ENCODE data around the gene TRAM2.

Gene TRAM2

GRCh38 chr6:52537001-52537753 lies 39.7 kb downstream of the TRAM2 start:
- no peak overlapping the region for H3K27ac ChIP-seq (ENCODE audit: low read depth, low read length)
- H3K9me3 ChIP-seq (ENCODE audit: control insufficient read depth, insufficient read depth, low read length) = no peaks in the 10 kb centered on the region
- H3K4me3 ChIP-seq (ENCODE audit: low read length) = no peak overlapping the region
- H4K20me1 ChIP-seq (ENCODE audit: control insufficient read depth, insufficient read depth, low read depth, low read length) = no peaks in the 10 kb centered on the region
- H3K4me2 ChIP-seq (ENCODE audit: low read length) = no peak overlapping the region
- H3K4me1 ChIP-seq (ENCODE audit: control insufficient read depth, low read length) = peaks cover 8% of the 10 kb centered on the region
- H3F3A ChIP-seq (ENCODE audit: control insufficient read depth, insufficient read depth) = no peaks in the 10 kb centered on the region
- H3K79me2 ChIP-seq (ENCODE audit: control insufficient read depth, low read length) = no peaks in the 10 kb centered on the region
- no peaks in the 10 kb centered on the region; the same call in 1 of the 2 replicates for H3K27me3 ChIP-seq (ENCODE audit: control insufficient read depth, low read length)
- H3K36me3 ChIP-seq (ENCODE audit: control insufficient read depth, low read length) = no peaks in the 10 kb centered on the region
- no peak for TF ChIP-seq EZH2phosphoT487 (IDR thresholded peaks at IDR 0.05; ENCODE audit: borderline replicate concordance, low read length)
- TF ChIP-seq, protein P1, sequence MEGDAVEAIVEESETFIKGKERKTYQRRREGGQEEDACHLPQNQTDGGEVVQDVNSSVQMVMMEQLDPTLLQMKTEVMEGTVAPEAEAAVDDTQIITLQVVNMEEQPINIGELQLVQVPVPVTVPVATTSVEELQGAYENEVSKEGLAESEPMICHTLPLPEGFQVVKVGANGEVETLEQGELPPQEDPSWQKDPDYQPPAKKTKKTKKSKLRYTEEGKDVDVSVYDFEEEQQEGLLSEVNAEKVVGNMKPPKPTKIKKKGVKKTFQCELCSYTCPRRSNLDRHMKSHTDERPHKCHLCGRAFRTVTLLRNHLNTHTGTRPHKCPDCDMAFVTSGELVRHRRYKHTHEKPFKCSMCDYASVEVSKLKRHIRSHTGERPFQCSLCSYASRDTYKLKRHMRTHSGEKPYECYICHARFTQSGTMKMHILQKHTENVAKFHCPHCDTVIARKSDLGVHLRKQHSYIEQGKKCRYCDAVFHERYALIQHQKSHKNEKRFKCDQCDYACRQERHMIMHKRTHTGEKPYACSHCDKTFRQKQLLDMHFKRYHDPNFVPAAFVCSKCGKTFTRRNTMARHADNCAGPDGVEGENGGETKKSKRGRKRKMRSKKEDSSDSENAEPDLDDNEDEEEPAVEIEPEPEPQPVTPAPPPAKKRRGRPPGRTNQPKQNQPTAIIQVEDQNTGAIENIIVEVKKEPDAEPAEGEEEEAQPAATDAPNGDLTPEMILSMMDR (IDR thresholded peaks at IDR 0.05; ENCODE audit: low read depth, low read length, poor library complexity, severe bottlenecking) = no peak
- no peaks in the 10 kb centered on the region for H3K9me2 ChIP-seq (replicated peaks; ENCODE audit: control insufficient read depth, low read length)

GRCh38 chr6:52536424-52536916 lies 40.4 kb downstream of the TRAM2 start:
- H3K36me3 ChIP-seq (ENCODE audit: control insufficient read depth, low read length) = no peaks in the 10 kb centered on the region

DNA sequence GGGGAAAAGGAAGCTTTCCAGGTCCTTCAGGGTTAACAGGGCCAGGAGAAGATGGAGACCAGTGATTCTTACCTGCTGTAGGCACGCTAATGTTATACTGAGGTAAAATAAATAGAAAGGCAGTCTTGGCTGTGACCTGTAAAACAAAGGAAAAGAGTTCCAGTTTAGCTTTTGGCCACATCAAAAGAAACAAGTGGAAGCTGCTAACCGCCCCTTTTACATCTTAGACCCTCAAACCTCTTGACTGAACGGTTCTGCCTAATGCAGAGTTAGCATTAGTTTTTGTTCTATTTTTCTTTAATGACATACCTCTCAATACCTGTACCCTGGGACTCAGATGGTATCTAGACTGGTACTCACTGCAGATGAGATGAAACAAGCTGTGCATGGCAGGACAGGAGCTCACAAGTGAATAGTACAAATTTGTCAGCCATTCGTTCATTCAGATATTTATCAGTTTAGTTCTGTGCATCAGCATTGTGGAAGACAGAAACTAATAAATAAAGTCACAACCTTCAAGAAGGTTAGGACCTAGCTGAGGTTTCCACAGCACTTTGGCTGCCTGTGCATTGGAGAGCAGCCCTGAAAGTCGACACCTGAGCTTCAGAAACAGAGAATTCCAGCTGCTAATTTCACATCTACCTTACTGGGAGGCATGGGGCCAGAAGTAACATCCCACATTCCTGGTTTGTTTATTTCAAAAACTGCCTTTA lies 41.0 kb downstream of the TRAM2 start:
- Histone ChIP-seq H3K79me2 (ENCODE audit: control insufficient read depth, low read length) (no peaks in the 10 kb centered on the region), H3K36me3 (ENCODE audit: control insufficient read depth, low read length) (no peaks in the 10 kb centered on the region), H3K4me1 (ENCODE audit: control insufficient read depth, low read length) (peaks cover 8% of the 10 kb centered on the region), H3K9me2 (replicated peaks; ENCODE audit: control insufficient read depth, low read length) (no peaks in the 10 kb centered on the region), H4K20me1 (ENCODE audit: control insufficient read depth, insufficient read depth, low read depth, low read length) (no peaks in the 10 kb centered on the region), H3F3A (ENCODE audit: control insufficient read depth, insufficient read depth) (no peaks in the 10 kb centered on the region), H3K27ac (ENCODE audit: low read depth, low read length) (no peak overlapping the region), H3K27me3 (ENCODE audit: control insufficient read depth, low read length) (no peaks in the 10 kb centered on the region; the same call in 1 of the 2 replicates), H3K4me2 (ENCODE audit: low read length) (no peak overlapping the region), H3K4me3 (ENCODE audit: low read length) (no peak overlapping the region), H3K9me3 (ENCODE audit: control insufficient read depth, insufficient read depth, low read length) (no peaks in the 10 kb centered on the region)
- TF ChIP-seq, protein P1 (IDR thresholded peaks at IDR 0.05; ENCODE audit: low read depth, low read length, poor library complexity, severe bottlenecking) = no peak

More at GRCh38 chr6:52536424-52536916, 40.4 kb downstream of the TRAM2 start:
- peaks cover 8% of the 10 kb centered on the region for H3K4me1 ChIP-seq (ENCODE audit: control insufficient read depth, low read length)
- no peaks in the 10 kb centered on the region for H4K20me1 ChIP-seq (ENCODE audit: control insufficient read depth, insufficient read depth, low read depth, low read length)
- no peaks in the 10 kb centered on the region for H3F3A ChIP-seq (ENCODE audit: control insufficient read depth, insufficient read depth)
- H3K9me2 ChIP-seq (replicated peaks; ENCODE audit: control insufficient read depth, low read length) = no peaks in the 10 kb centered on the region
- H3K27ac ChIP-seq (ENCODE audit: low read depth, low read length) = no peak overlapping the region
- H3K27me3 ChIP-seq (ENCODE audit: control insufficient read depth, low read length) = no peaks in the 10 kb centered on the region; the same call in 1 of the 2 replicates
- no peaks in the 10 kb centered on the region for H3K79me2 ChIP-seq (ENCODE audit: control insufficient read depth, low read length)
- H3K4me2 ChIP-seq (ENCODE audit: low read length) = no peak overlapping the region
- TF ChIP-seq, protein P1 (IDR thresholded peaks at IDR 0.05; ENCODE audit: low read depth, low read length, poor library complexity, severe bottlenecking) = no peak
- TF ChIP-seq EZH2phosphoT487 (IDR thresholded peaks at IDR 0.05; ENCODE audit: borderline replicate concordance, low read length) = no peak
- H3K4me3 ChIP-seq (ENCODE audit: low read length) = no peak overlapping the region
- no peaks in the 10 kb centered on the region for H3K9me3 ChIP-seq (ENCODE audit: control insufficient read depth, insufficient read depth, low read length)
